Left kidney (tissue), 8 donors: ENCODE results near the gene SLC29A2. TPM values are rescaled to one million over a fixed set of nuclear protein-coding genes. Genes with fewer than 3 reads are reported as not detected.

ENCODE experiments used
- DNase-seq: peaks from one replicate; pipeline ENCODE4 v3.0.0-alpha.2; 2013
- long read RNA-seq, 8 donors: transcript quantifications; one replicate each; lab custom pipeline, GENCODE V29; 2026
- polyA plus RNA-seq: library from polyadenylated mRNA; unstranded; fragments of 120-200 nt; gene quantifications from one replicate; pipeline ENCODE4 v1.2.1, GENCODE V29; 2013; ENCODE audit not compliant: insufficient read length

The SLC29A2 gene
- 20.7 TPM for polyA plus RNA-seq
- long read RNA-seq, donor 1, partial matches to known transcripts, result 7 of 9 reads
- long read RNA-seq, donor 1, other reads (novel, unspliced or antisense), result 0 of 9 reads
- long read RNA-seq, donor 2, partial matches to known transcripts, result 0 of 1 reads
- long read RNA-seq, donor 2, other reads (novel, unspliced or antisense), result 0 of 1 reads
- long read RNA-seq, donor 3, result 0 reads
- long read RNA-seq, donor 4, result 0 reads
- long read RNA-seq, donor 5, partial matches to known transcripts, result 0 of 2 reads
- long read RNA-seq, donor 5, other reads (novel, unspliced or antisense), result 0 of 2 reads
- long read RNA-seq, donor 6, partial matches to known transcripts, result 0 of 2 reads
- long read RNA-seq, donor 6, other reads (novel, unspliced or antisense), result 0 of 2 reads
- long read RNA-seq, donor 7, partial matches to known transcripts, result 0 of 1 reads
- long read RNA-seq, donor 7, other reads (novel, unspliced or antisense), result 0 of 1 reads
- long read RNA-seq, donor 8, result 0 reads

DNA sequence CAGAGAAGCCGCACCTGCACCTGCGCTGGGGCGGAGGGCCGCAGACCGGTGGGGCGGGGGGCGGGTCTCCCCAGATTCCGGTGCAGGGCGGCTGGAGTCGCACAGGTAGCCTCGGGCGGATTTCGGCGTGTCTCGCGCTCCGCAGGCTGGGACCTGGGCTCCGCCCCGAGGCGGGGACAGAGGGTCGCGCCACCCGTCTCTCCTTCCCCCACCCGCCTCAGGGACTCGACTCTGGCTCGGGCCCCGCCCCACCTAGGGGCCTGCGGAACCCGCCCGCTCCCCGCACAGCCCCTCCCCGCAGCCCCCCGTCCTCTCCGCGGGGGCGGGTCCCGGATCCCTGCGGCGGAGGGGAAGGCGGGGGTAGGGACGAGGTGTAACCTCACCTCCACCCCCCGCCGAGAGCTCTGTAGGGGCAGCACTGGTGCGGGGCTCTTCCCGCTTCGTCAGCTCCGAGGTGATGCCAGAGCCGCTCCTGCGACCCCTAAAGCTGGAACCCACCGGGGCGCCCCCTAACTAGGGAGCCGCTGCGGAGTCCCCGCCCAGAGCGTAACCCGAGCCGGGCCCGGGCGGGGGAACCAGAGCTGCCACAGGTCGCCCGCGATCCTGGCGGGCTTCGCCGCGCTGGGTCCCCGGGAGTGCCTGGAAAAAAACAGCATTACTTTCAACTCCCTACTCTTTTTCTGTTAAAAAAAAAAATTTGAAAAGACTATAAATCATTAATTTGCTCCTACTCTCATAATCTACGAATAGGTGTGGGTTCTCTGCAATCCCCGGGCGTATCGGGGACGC is at the start of gene SLC29A2:
Gene SLC29A2 (minus strand): TSS at position 134 of the 789 bp plus-strand sequence. CDS start 169 bp downstream, outside the sequence.
- DNase-seq, result peak; percentile 85

DNA sequence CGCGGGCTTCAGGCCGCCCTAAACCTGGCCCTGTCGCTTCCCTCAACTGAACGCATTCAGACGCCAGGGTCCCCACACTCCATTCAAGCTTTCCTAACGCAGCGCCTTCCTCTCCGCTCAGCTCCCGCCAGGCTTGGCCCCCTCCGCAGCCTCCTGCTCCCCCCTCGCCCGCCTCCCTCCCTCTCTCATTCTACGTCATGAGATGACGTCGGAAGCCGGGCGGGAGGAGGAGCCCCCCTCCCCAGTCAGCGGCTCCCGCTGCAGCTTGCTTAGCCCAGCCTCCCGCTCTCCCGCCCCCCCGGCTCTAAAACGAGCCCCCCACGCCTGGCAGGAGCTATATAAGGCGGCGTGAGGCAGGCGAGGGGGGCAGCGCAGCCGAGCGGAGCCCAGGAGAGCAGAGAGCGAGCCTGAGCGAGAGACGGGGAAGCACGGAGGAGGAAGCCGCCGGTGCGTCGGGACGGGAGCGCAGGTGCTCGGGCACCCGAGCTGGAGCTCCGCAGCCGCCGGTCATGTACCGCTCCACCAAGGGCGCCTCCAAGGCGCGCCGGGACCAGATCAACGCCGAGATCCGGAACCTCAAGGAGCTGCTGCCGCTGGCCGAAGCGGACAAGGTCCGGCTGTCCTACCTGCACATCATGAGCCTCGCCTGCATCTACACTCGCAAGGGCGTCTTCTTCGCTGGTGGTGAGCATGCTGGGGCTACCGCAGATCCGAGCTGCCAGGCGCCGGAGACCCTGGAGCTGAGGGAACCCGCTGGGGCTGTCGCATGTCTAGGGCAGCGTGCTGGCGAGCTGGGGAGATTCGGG is 49.3 kb upstream of the SLC29A2 start, which contains the start of gene NPAS4:
Gene NPAS4 (plus strand): TSS at position 365 of the 806 bp plus-strand sequence. CDS start 145 bp downstream, at position 510.
- DNase-seq, result no peak

DNA sequence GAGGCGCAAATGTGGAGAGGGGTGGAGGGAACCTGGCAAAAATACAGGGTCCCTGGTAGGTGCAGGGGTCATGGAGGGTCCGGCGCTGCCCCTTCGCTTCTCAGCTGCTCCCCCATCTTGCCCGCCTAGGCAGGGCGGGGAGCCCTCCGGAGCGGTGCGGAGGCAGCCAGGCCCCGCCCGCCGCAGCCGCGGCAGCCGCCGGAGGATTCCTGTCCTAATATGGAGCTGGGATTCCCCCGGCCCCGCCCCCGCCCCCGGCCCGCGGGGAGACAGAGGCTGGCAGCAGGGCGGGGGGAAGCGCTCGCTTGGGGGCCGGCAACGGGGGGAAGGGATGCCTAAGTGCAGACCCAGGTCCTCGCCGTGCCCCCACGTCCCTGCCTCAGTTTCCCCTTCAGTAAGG is 48.3 kb upstream of the SLC29A2 start:
- DNase-seq, result no peak

DNA sequence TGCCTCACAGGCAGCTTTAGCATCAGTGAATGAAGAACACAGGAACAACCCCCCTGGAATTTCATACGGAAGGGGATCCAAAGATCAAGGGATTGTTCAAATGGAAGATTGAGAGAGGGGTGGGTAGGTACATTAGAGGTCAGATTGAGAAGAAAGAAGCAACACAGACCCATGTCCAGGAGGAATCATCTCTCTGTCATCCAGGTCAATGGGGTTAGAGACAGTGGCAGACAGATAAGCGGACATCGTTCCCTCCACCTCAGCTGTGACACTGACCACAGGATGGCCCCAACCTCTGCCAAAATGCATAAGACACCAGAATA is 47.4 kb upstream of the SLC29A2 start:
- DNase-seq, result no peak

DNA sequence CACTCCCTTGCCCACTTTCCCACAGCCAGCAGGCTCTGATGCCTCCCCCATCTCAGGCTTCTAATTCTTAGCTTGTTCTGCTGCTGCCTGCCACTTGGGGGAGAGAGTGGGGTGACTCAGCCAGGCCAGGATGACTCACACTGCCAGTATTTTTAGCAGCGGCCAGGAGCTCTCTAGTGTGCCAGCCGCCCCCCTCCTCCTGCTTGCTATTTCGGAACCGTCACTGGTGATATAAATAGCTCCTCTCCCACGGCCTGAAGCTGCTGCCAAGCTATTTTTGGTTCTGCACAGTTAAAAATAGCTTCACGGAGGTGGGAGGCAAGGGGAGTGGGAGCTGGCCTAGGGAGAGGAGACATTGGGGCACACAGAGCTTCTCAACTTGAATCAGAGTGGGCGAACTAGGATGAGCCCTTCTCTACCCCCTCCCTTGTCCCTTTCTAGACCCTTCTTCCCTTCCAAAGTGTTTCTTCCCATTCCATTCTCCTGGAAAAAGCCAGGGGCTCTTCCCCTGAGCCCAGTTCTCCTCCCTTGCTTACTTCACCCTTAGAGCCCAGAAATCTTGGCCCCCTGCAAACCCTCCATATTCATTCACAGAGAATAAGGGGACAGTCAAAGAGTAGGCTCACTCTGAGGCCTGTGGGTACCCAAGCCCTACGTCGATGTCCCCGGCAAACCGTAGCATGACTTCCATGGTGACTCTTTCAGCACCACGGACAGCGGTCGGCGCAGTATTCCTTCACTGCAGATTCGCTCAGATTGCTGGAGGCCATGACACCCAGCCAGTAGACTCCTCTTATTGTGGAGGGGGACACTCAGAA is 46.8 kb upstream of the SLC29A2 start:
- DNase-seq, result peak; percentile 79

DNA sequence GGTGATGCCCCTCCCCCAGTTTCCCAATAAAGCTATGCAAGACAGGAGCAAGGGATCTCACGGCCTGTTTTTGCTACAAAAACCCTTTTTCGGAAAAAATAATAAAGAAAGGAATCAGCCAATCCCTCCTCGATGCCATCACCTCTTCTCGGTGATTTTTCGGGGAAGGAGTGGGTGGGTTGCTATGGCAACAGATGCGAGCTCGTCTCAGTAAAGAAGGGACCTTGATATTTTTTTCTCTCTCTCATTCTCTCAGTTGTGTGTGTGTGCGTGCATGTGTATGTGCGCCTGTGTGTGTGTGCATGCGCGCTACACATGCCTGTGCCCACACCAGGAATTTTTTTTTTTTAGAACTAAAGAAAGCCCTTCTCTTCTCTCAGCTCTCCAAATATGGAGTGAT is 45.4 kb upstream of the SLC29A2 start:
- DNase-seq, result no peak

DNA sequence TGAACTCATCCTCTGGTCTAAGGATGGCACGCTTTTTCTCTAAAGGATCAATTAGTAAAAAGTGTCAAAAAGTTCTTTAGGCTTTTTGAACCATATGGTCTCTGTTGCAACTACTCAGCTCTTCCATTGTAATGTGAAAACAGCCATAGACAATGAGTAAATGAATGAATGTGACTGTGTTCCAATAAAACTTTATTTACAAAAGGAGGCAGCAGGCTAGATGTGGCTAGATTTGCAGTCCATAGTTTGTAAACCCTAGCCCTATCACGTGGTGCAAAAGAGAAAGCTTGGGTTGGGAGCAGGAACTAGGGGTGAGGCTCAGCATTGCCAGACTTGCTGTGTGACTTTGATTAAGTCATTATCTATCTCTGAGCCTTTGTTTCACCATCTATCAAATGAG is 43.9 kb upstream of the SLC29A2 start:
- DNase-seq, result no peak

DNA sequence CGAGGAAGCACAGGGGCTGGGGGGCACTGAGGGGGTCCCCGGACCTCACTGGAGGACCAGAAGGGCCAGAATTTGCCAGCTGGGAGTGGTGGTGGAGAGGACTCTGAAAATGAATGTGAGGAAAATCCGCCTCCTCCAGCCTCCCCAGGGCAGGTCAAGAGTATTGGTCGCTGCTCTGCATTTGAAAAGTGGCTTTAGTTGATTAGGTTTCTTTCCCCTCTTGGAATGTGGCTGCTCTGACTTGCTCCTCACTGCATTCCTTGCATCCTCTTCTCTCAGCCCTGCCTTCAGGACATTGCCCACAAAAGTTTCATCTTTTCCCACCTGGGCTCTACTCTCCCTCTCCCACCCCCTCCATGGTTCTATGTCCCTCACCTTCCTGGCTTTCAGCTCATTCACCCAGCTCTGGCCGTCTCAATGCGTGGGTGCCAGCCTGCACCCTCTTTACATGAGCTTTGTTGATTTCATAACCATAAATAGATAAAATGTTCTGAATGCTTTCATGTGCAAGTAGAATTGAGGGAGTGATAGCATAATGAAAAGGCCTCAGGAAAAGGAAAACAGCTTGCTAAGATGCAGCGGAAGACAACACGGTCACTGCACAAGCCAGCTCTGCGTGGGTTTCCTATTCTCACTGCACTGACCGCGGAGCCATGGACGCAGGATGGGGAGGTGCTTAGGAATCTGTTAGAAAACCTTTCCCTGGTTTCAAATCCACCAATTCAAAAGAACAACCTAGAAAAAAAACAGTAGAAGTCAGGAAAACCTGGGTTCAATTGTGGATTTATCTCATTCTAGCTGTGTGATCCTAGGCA is 42.8 kb upstream of the SLC29A2 start:
- no peak for DNase-seq

DNA sequence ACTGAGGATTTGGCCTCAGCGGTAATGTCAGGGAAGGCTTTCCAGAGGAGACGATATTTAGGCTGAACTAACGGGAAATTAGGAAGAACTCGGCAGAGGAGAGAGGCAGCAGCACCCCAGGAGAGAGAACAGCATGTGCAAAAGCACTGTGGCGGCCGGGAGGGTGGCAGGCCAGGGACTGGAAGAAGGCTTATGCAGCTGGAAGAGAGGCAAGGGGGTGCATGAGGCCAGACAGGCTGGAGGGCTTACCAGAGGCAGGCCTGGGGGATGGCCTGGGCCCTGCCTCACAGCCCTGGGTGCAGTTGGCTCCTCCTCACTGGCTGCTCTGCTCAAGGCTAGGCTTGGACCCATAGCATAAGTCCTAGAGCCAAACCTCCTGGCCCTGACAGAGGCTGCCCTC is 41.6 kb upstream of the SLC29A2 start:
- DNase-seq, result no peak

- DNase-seq, result no peak
Observed at GRCh38 chr11:66412110-66412509, 40.5 kb upstream of the SLC29A2 start.

GRCh38 chr11:66411323-66411722 is 39.8 kb upstream of the SLC29A2 start:
- no peak for DNase-seq

DNA sequence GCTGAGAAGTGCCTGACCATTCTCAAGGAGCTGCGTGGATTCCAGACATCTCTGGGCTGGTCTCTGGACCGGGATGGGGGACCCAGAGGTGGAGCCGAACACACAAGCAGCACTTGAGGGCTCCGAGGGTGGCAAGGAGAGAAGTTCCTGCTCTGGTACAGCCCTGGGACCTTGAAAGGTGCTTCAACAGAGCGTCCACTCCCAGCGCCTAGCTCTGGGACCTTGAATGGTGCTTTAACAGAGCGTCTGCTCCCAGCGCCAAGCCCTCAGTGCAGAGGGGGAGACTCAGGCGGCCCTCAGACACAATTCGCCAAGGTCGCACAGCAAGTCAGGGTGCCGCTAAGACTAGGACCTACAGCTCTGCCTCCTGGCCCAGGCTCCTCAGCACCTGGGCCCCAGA is 38.6 kb upstream of the SLC29A2 start:
- DNase-seq, result no peak

GRCh38 chr11:66409226-66409625 is 37.7 kb upstream of the SLC29A2 start:
- DNase-seq, result no peak

DNA sequence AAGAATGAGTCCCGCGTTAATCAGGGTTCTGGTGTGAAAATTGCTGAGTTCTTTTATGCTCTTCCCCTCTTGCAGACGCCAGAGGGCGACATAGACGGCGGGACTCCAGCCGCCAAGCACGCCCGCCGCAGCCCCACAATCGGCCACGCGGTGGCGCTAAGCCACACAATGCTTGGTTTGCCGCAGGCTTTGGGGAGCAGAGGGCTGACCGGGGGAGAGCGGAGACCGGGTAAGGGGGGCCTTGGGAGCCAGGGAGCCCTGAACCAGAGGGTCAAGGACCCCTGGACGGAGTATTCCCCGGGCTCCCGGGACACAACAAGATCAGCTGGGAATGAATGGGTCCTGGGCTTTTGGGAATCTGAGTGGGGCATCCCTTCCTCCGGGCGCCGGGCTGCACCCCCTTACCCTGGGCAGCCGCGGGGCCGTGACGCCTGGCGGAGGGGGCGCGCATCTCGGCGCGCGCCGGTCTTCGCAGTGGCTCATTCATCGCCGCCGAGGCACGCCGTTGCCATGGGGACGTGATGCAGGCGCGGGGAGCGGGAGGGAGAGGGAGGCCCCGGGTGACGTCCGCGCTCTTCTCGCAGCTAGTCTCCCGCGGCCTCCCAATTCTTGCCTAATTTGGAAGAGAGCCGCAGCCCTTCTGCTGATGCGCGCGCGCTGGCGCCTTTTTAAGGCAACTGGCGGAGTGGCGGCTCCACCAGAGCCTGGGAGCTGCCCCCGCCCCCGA is 37.1 kb upstream of the SLC29A2 start:
- DNase-seq, result peak; percentile 81

GRCh38 chr11:66407651-66408050 is 36.1 kb upstream of the SLC29A2 start:
- DNase-seq, result no peak

DNA sequence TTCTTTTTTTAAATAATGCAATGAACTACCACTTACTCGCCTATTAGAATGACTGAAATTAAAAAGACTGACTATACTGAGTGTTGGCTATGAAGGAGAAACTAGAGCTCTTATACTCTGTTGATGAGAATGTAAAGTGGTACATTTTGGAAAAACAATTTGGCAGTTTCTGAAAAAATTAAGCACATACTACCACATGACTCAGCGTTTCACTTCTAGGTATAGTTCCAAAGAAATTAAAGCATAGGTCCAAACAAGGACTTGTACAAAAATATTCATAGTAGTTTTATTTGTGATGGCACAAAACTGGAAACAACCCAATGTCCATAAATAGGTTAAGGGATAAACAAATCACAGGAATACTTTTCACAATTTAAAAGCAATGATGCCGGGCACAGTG is 22.4 kb upstream of the SLC29A2 start:
- DNase-seq, result no peak

GRCh38 chr11:66391322-66391721 is 19.8 kb upstream of the SLC29A2 start:
- no peak for DNase-seq

DNA sequence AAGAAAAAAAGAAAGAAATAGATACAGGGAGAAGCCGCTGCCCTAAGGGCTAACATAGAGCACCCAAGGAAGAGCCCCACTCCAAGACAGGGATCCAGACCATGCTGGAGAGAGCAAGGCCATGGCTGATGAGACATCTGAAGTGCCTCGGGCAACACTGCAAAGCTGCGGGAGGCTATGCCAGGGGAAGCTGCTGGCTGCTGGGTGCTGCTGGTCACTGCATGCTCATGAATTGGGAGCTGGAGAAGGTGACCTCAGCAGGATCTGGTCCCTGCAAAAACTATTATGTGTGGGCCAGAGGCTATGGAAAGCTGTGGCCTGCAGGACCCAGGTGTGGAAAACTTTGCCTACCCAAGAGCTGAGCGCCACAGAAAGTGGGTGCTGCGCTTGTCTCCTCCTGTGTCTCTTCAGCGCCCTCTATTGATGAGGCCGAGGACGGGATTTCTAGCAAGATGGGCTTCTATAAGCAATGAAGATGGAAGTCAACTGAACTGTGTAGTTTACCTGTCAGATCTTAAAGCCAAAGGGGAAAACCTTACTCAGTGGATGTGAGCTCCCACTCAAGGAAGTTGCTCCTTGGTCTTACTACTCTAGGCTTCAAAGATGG is 17.3 kb upstream of the SLC29A2 start:
- DNase-seq, result peak; percentile 74
